ENCODE results near the gene AVPI1. TPM values are rescaled to one million over a fixed set of nuclear protein-coding genes. Genes with fewer than 3 reads are reported as not detected.

The AVPI1 gene
- total RNA-seq, 1 donor from 2014 or later: 125 TPM

DNA sequence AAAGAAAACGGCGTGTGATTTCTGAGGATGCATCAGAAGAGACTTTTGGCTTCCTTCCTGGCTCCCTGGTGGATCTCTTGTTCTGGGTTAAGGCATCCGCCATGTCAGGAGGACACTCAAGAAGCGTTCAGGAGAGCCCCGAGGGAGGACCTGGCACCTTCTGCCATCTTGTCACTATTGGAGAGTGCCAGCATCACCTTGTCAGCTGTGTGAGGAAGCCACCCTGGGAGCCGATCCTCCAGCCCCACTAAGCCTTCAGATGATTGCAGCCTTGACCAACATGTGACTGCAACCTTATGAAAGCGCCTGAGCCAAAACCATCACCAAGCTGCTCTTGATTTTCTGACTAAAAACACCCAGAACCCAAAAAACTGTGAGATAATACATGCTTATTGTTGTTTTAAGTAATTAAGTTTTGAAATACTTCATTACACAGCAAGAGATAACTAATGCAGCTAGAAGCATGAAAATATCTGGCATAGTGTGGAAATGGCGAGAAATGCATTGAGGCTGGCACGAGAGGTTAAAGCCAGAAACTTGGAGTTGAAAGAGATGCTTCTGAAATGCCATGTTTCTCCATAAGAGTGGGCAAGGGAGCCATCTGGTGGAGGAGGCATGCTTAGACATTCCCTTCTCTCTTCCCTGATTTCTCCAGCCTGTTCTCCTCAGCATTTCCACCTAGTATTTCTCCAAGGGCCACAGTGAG, 44.5 kb upstream of the AVPI1 start:
- H3K27me3 ChIP-seq: no peaks in the 10 kb centered on the region
- no peak for DNase-seq (ENCODE audit: extremely low spot score in 2 of 2)
- TF ChIP-seq CTCF (IDR thresholded peaks at IDR 0.05): peak; percentile 71 to 95 (median 92)
- no peak for TF ChIP-seq POLR2A (IDR thresholded peaks at IDR 0.05)
- TF ChIP-seq POLR2AphosphoS5 (IDR thresholded peaks at IDR 0.05; ENCODE audit: insufficient read depth in 1 of 2, low read depth in 1 of 2): no peak
- H3K4me1 ChIP-seq: peaks cover 7% of the 10 kb centered on the region
- intact Hi-C loops (cut with DNase I): loop anchor here (10.0 kb wide), 1 partner anchor 57 kb away; no protein-coding TSS in a partner anchor
- H3K27ac ChIP-seq: no peak overlapping the region
- no peak overlapping the region for H3K4me3 ChIP-seq
- no peaks in the 10 kb centered on the region for H3K9me3 ChIP-seq
- no peaks in the 10 kb centered on the region for H3K36me3 ChIP-seq

DNA sequence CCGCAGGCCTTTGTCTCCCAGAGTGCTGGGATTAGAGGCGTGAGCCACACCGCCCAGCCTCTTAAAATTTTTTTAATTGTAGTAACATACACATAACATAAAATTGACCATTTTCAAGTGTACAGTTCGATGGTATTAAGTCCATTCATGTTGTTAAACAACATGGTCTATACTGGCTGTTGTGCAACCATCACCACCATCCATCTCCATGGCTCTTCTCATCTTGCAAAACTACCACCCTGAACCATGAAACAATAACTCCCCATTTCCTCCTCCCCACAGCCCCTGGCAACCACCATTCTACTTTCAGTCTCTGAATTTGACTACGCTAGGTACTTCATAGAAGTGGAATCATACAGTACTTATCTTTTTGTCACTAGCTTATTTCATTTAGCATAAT, 42.0 kb upstream of the AVPI1 start:
- no peak overlapping the region for H3K27ac ChIP-seq
- peaks cover 9% of the 10 kb centered on the region for H3K4me1 ChIP-seq
- no peak for TF ChIP-seq POLR2A (IDR thresholded peaks at IDR 0.05)
- no peak for TF ChIP-seq POLR2AphosphoS5 (IDR thresholded peaks at IDR 0.05; ENCODE audit: insufficient read depth in 1 of 2, low read depth in 1 of 2)
- no peak for TF ChIP-seq CTCF (IDR thresholded peaks at IDR 0.05)
- no peak for DNase-seq (ENCODE audit: extremely low spot score in 2 of 2)
- intact Hi-C loops (cut with DNase I): no loop called here
- no peaks in the 10 kb centered on the region for H3K27me3 ChIP-seq
- H3K36me3 ChIP-seq: no peaks in the 10 kb centered on the region
- H3K9me3 ChIP-seq: no peaks in the 10 kb centered on the region
- no peak overlapping the region for H3K4me3 ChIP-seq

GRCh38 chr10:97726636-97727178, 39.7 kb upstream of the AVPI1 start:
- DNase-seq (ENCODE audit: extremely low spot score in 2 of 2): no peak
- peak overlapping the region in 1 of 2 donors; percentile 27 for H3K4me3 ChIP-seq

DNA sequence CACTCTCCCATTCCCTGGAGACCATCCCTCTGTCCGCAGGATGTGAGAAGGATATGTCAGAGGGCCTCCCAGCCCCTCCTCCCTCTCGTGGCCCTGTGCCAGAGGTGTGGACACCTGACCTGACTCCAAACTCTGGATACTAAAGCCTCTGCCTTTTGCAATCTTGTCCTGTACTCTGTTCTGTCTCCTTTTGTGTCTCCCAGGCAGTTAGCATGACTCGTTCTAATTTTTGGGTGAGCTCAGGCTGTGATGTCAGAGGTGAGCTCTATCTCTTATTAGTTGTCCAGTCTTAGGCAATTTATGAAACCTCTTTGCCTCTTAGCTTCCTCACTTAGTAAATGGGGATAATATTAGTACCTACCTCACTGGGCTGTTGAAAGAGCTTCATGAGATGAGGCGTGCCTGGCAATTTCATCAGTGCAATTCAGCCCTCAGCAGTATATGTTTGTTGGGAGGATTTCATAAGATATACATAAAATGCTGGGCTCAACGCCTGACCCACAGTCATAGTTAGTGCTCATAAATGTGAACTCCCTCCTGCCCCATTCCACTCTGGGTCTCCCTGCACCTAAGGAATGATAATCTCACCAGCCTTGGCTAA, 37.4 kb upstream of the AVPI1 start:
- no peaks in the 10 kb centered on the region for H3K27me3 ChIP-seq
- H3K9me3 ChIP-seq: no peaks in the 10 kb centered on the region
- intact Hi-C loops (cut with DNase I): no loop called here
- no peak for DNase-seq (ENCODE audit: extremely low spot score in 2 of 2)
- no peak for TF ChIP-seq CTCF (IDR thresholded peaks at IDR 0.05)
- no peak for TF ChIP-seq POLR2AphosphoS5 (IDR thresholded peaks at IDR 0.05; ENCODE audit: insufficient read depth in 1 of 2, low read depth in 1 of 2)
- no peak for TF ChIP-seq POLR2A (IDR thresholded peaks at IDR 0.05)
- H3K4me3 ChIP-seq: no peak overlapping the region
- H3K36me3 ChIP-seq: no peaks in the 10 kb centered on the region
- H3K27ac ChIP-seq: no peak overlapping the region
- H3K4me1 ChIP-seq: peaks cover 24% of the 10 kb centered on the region

More at GRCh38 chr10:97726636-97727178, 39.7 kb upstream of the AVPI1 start:
- H3K4me1 ChIP-seq: peaks cover 15% of the 10 kb centered on the region
- no peaks in the 10 kb centered on the region for H3K36me3 ChIP-seq
- H3K27ac ChIP-seq: peak overlapping the region; percentile 40
- TF ChIP-seq POLR2AphosphoS5 (IDR thresholded peaks at IDR 0.05; ENCODE audit: insufficient read depth in 1 of 2, low read depth in 1 of 2) (peak; percentile 20 to 89), CTCF (IDR thresholded peaks at IDR 0.05) (no peak), POLR2A (IDR thresholded peaks at IDR 0.05) (no peak)
- no peaks in the 10 kb centered on the region for H3K27me3 ChIP-seq
- intact Hi-C loops (cut with DNase I): no loop called here
- H3K9me3 ChIP-seq: no peaks in the 10 kb centered on the region

DNA sequence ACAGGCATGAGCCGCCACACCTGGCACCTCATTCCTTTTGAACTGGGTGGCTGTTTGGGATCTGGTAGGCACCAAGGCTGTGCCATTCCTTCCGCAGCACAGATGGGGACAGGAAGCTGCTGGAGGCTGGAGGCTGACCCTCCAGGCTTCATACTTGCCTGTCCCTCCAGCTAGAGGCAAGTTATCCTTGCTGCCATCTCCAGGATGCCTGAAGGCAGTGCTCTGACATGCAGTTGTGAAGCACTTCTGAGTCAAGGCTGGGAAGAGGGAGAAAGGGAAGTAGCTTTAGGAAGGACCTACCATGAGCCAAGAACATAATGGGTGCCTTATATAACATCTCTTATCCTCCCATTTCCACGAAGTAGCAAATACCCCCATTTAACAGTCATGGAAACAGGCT, 36.0 kb upstream of the AVPI1 start:
- Histone ChIP-seq H3K4me3 (no peak overlapping the region), H3K9me3 (no peaks in the 10 kb centered on the region), H3K4me1 (peaks cover 39% of the 10 kb centered on the region), H3K27me3 (no peaks in the 10 kb centered on the region), H3K27ac (peak overlapping the region; percentile 11), H3K36me3 (peaks cover 0 to 1% of the 10 kb centered on the region in 2 donors)
- no peak for DNase-seq (ENCODE audit: extremely low spot score in 2 of 2)
- intact Hi-C loops (cut with DNase I): no loop called here
- TF ChIP-seq POLR2A (IDR thresholded peaks at IDR 0.05) (no peak), CTCF (IDR thresholded peaks at IDR 0.05) (no peak), POLR2AphosphoS5 (IDR thresholded peaks at IDR 0.05; ENCODE audit: insufficient read depth in 1 of 2, low read depth in 1 of 2) (no peak)
